HepG2 (cell line): ENCODE results near the gene C12orf43. TPM values are rescaled to one million over a fixed set of nuclear protein-coding genes. Genes with fewer than 3 reads are reported as not detected.
A peak's percentile ranks its signal among the peaks of the same experiment; 100 is the strongest.

Experiments used
- CREM ChIP-seq, 2 experiments: sonication (generic) in 1 of 2; formaldehyde crosslinking in 1 of 2; IDR thresholded peaks; 2 replicates each; pipeline versions ENCODE4 v1.4.0 to v1.6.1; 2016 to 2020; ENCODE audit warnings: antibody characterized with exemption in 1 of 2, mild to moderate bottlenecking in 1 of 2, missing genetic modification reagents in 1 of 2
- DMAP1 ChIP-seq: IDR thresholded peaks from 2 replicates; pipeline ENCODE4 v1.6.1; 2016
- HDAC2 ChIP-seq: sonication (generic); formaldehyde crosslinking; IDR thresholded peaks from 2 replicates; pipeline ENCODE4 v1.4.0; 2020; ENCODE audit warnings: missing genetic modification reagents
- HIVEP1 ChIP-seq: sonication (generic); formaldehyde crosslinking; IDR thresholded peaks from 2 replicates; pipeline ENCODE4 v1.4.0; 2020; ENCODE audit warnings: mild to moderate bottlenecking, missing genetic modification reagents
- KLF6 ChIP-seq: IDR thresholded peaks from 2 replicates; pipeline ENCODE4 v1.8.0; 2016; ENCODE audit warnings: missing biosample characterization, missing genetic modification reagents
- KMT2B ChIP-seq: IDR thresholded peaks from 2 replicates; pipeline ENCODE4 v1.6.1; 2016; ENCODE audit warnings: missing genetic modification reagents, missing compliant biosample characterization
- RFXAP ChIP-seq: sonication (generic); formaldehyde crosslinking; IDR thresholded peaks from 2 replicates; pipeline ENCODE4 v1.4.0; 2020; ENCODE audit warnings: missing genetic modification reagents, borderline replicate concordance
- SYNCRIP ChIP-seq: fragments of 200-400 bp; formaldehyde crosslinking; IDR thresholded peaks from 2 replicates; pipeline ENCODE4 v1.6.1; 2018; ENCODE audit warnings: mild to moderate bottlenecking, low read depth, low read length; ENCODE audit not compliant: insufficient read depth
- TOPORS ChIP-seq: sonication (generic); formaldehyde crosslinking; IDR thresholded peaks from 2 replicates; pipeline ENCODE4 v1.8.0; 2023; ENCODE audit warnings: mild to moderate bottlenecking, missing genetic modification reagents
- ZBTB42 ChIP-seq: sonication (generic); formaldehyde crosslinking; IDR thresholded peaks from 2 replicates; pipeline ENCODE4 v1.5.0; 2020; ENCODE audit warnings: mild to moderate bottlenecking, missing genetic modification reagents
- ZNF672 ChIP-seq: sonication (generic); formaldehyde crosslinking; IDR thresholded peaks from 2 replicates; pipeline ENCODE4 v1.8.1; 2022; ENCODE audit warnings: missing genetic modification reagents
- ZNF891 ChIP-seq: sonication (generic); formaldehyde crosslinking; IDR thresholded peaks from 2 replicates; pipeline ENCODE4 v1.5.0; 2020; ENCODE audit warnings: mild to moderate bottlenecking, missing genetic modification reagents
- polyA plus RNA-seq, 8 experiments: library from polyadenylated mRNA; depleted of rRNA in 3 of 8; stranded (reverse) in 7 of 8; unstranded in 1 of 8; fragments of >200 nt; fragmentation: Illumina TruSeq in 4 of 8; extraction: Trizol in 4 of 8; gene quantifications; 2 replicates each; pipeline versions ENCODE4 v1.2.1 to v1.2.3, GENCODE V29; 2011 to 2016; ENCODE audit warnings: low read depth in 4 of 8, missing spikeins in 1 of 8, mixed read lengths in 1 of 8; ENCODE audit not compliant: insufficient read depth in 1 of 8
- total RNA-seq, 5 experiments: library from RNA; depleted of rRNA; stranded (reverse); fragments of >200 nt; fragmentation: Illumina TruSeq; extraction: Trizol; gene quantifications; 2 replicates each; pipeline ENCODE4 v1.2.3, GENCODE V29; 2016; ENCODE audit warnings: low read depth in 1 of 5
- TF ChIP-seq, protein P1 (sequence below), 2 experiments: IDR thresholded peaks; 2 replicates each; pipeline ENCODE4 v1.6.1; 2011 to 2012; ENCODE audit warnings: low read length in 2 of 2, borderline replicate concordance in 1 of 2, low read depth in 1 of 2, mild to moderate bottlenecking in 1 of 2, moderate library complexity in 1 of 2
- TF ChIP-seq, protein P2 (sequence below): IDR thresholded peaks from 2 replicates; pipeline ENCODE4 v1.6.1; 2018; ENCODE audit warnings: missing genetic modification reagents
- TF ChIP-seq, protein P3 (sequence below): IDR thresholded peaks from 2 replicates; pipeline ENCODE4 v1.6.1; 2016; ENCODE audit warnings: missing compliant biosample characterization, missing genetic modification reagents, borderline replicate concordance
- TF ChIP-seq, protein P4 (sequence below): IDR thresholded peaks from 2 replicates; pipeline ENCODE4 v1.6.1; 2016
- TF ChIP-seq, protein P5 (sequence below): IDR thresholded peaks from 2 replicates; pipeline ENCODE4 v1.6.1; 2016; ENCODE audit warnings: mild to moderate bottlenecking, missing biosample characterization, missing genetic modification reagents
- TF ChIP-seq, protein P6 (sequence below): sonication (generic); formaldehyde crosslinking; IDR thresholded peaks from 2 replicates; pipeline ENCODE4 v1.4.0; 2020; ENCODE audit warnings: missing genetic modification reagents, mild to moderate bottlenecking, borderline replicate concordance

The C12orf43 gene
- total and polyA plus RNA-seq, 2 of the 13 experiments (the other 11 are each of a cell fraction or from before 2014, with no cell fraction given), result 7.9 to 11.1 TPM

DNA sequence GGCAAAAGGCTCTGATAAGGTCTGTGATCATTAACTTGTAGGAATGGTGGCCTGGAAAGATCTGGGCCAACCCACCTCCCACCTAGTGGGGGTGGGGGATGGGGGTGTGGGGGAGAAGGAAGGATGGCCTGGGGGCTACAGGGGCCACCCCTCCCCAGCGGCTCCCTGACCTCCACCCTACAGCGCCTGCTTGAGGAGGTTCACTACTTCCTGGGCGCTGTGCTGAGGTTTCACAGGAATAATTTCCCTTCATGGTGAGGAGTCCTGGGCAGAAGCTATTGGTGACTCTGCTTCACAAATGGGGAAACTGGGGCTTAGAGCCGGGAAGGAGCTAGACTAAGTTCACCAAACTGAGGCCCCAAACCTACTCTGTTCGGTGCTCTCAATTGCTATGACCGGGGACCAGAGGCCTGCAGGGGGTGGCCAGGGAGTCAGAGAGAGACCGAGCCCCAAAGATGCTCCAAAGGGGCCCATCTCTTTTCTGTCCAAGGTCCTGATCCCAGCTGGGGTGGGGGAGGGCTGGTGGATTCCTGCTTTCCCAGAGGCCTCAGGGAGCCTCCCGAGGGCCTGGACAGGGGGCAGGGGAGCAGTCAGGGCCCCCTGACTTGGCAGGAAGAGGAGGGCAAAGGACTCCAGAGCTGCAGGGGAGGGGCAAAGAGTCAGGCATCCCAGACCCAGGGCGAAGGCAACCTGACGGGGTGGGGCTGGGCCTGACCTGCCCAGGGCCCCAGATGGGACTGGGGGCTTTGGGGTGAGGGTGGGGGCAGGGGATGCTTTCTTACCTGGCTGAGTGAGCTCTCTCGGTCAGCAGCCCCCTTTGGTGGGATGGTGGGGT is 36.2 kb downstream of the C12orf43 start (continued):
- TF ChIP-seq, protein P1, sequence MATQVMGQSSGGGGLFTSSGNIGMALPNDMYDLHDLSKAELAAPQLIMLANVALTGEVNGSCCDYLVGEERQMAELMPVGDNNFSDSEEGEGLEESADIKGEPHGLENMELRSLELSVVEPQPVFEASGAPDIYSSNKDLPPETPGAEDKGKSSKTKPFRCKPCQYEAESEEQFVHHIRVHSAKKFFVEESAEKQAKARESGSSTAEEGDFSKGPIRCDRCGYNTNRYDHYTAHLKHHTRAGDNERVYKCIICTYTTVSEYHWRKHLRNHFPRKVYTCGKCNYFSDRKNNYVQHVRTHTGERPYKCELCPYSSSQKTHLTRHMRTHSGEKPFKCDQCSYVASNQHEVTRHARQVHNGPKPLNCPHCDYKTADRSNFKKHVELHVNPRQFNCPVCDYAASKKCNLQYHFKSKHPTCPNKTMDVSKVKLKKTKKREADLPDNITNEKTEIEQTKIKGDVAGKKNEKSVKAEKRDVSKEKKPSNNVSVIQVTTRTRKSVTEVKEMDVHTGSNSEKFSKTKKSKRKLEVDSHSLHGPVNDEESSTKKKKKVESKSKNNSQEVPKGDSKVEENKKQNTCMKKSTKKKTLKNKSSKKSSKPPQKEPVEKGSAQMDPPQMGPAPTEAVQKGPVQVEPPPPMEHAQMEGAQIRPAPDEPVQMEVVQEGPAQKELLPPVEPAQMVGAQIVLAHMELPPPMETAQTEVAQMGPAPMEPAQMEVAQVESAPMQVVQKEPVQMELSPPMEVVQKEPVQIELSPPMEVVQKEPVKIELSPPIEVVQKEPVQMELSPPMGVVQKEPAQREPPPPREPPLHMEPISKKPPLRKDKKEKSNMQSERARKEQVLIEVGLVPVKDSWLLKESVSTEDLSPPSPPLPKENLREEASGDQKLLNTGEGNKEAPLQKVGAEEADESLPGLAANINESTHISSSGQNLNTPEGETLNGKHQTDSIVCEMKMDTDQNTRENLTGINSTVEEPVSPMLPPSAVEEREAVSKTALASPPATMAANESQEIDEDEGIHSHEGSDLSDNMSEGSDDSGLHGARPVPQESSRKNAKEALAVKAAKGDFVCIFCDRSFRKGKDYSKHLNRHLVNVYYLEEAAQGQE (IDR thresholded peaks at IDR 0.05; ENCODE audit: borderline replicate concordance in 1 of 2, low read depth in 1 of 2, low read length in 2 of 2), result peak; percentile 61 to 94
- TF ChIP-seq HDAC2 (peak; percentile 81; the same call in 1 of the 2 replicates), RFXAP (CRISPR knock-in tag) (no peak), SYNCRIP (no peak), DMAP1 (CRISPR knock-in tag) (0 out of 2 replicates have a peak, but pooled peaks have one; percentile 27), ZNF672 (CRISPR knock-in tag) (no peak), TOPORS (CRISPR knock-in tag) (no peak; the same call in 1 of the 2 replicates), ZNF891 (CRISPR knock-in tag) (no peak), KMT2B (CRISPR knock-in tag) (peak; percentile 53; the same call in 1 of the 2 replicates), ZBTB42 (CRISPR knock-in tag) (no peak), KLF6 (0 out of 2 replicates have a peak, but pooled peaks have one; percentile 18), CREM (IDR thresholded peaks at IDR 0.05) (no peak), CREM (CRISPR knock-in tag; IDR thresholded peaks at IDR 0.05) (no peak), HIVEP1 (peak; percentile 76; the same call in 1 of the 2 replicates)
- TF ChIP-seq, protein P2, sequence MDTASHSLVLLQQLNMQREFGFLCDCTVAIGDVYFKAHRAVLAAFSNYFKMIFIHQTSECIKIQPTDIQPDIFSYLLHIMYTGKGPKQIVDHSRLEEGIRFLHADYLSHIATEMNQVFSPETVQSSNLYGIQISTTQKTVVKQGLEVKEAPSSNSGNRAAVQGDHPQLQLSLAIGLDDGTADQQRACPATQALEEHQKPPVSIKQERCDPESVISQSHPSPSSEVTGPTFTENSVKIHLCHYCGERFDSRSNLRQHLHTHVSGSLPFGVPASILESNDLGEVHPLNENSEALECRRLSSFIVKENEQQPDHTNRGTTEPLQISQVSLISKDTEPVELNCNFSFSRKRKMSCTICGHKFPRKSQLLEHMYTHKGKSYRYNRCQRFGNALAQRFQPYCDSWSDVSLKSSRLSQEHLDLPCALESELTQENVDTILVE (CRISPR knock-in tag), result no peak
- TF ChIP-seq, protein P3, sequence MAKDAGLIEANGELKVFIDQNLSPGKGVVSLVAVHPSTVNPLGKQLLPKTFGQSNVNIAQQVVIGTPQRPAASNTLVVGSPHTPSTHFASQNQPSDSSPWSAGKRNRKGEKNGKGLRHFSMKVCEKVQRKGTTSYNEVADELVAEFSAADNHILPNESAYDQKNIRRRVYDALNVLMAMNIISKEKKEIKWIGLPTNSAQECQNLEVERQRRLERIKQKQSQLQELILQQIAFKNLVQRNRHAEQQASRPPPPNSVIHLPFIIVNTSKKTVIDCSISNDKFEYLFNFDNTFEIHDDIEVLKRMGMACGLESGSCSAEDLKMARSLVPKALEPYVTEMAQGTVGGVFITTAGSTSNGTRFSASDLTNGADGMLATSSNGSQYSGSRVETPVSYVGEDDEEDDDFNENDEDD (CRISPR knock-in tag), result no peak
- TF ChIP-seq, protein P4, sequence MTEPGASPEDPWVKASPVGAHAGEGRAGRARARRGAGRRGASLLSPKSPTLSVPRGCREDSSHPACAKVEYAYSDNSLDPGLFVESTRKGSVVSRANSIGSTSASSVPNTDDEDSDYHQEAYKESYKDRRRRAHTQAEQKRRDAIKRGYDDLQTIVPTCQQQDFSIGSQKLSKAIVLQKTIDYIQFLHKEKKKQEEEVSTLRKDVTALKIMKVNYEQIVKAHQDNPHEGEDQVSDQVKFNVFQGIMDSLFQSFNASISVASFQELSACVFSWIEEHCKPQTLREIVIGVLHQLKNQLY (CRISPR knock-in tag), result peak; percentile 30; the same call in 1 of the 2 replicates
- TF ChIP-seq, protein P5, sequence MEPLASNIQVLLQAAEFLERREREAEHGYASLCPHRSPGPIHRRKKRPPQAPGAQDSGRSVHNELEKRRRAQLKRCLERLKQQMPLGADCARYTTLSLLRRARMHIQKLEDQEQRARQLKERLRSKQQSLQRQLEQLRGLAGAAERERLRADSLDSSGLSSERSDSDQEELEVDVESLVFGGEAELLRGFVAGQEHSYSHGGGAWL (CRISPR knock-in tag), result 0 out of 2 replicates have a peak, but pooled peaks have one; percentile 59
- TF ChIP-seq, protein P6, sequence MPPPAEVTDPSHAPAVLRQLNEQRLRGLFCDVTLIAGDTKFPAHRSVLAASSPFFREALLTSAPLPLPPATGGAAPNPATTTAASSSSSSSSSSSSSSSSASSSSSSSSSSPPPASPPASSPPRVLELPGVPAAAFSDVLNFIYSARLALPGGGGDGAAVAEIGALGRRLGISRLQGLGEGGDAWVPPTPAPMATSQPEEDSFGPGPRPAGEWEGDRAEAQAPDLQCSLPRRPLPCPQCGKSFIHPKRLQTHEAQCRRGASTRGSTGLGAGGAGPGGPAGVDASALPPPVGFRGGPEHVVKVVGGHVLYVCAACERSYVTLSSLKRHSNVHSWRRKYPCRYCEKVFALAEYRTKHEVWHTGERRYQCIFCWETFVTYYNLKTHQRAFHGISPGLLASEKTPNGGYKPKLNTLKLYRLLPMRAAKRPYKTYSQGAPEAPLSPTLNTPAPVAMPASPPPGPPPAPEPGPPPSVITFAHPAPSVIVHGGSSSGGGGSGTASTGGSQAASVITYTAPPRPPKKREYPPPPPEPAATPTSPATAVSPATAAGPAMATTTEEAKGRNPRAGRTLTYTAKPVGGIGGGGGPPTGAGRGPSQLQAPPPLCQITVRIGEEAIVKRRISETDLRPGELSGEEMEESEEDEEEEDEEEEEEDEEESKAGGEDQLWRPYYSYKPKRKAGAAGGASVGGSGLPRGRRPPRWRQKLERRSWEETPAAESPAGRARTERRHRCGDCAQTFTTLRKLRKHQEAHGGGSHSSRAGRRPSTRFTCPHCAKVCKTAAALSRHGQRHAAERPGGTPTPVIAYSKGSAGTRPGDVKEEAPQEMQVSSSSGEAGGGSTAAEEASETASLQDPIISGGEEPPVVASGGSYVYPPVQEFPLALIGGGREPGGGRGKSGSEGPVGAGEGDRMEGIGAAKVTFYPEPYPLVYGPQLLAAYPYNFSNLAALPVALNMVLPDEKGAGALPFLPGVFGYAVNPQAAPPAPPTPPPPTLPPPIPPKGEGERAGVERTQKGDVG, result peak; percentile 77; the same call in 1 of the 2 replicates
